22Rv1 (cell line): ENCODE data around the gene IL34.

Source experiments
- H3K27ac ChIP-seq: fragments of 450-650 bp; 2 replicates; pipeline ENCODE4 v1.5.1; 2017
- ZFX ChIP-seq: fragments of 450-650 bp; IDR thresholded peaks from 2 replicates; pipeline ENCODE4 v1.6.1; 2017; ENCODE audit warnings: antibody characterized with exemption, borderline replicate concordance
- TF ChIP-seq, protein P1 (sequence below): fragments of 450-650 bp; IDR thresholded peaks from 2 replicates; pipeline ENCODE4 v1.5.1; 2017; ENCODE audit warnings: mild to moderate bottlenecking

IL34 gene

DNA sequence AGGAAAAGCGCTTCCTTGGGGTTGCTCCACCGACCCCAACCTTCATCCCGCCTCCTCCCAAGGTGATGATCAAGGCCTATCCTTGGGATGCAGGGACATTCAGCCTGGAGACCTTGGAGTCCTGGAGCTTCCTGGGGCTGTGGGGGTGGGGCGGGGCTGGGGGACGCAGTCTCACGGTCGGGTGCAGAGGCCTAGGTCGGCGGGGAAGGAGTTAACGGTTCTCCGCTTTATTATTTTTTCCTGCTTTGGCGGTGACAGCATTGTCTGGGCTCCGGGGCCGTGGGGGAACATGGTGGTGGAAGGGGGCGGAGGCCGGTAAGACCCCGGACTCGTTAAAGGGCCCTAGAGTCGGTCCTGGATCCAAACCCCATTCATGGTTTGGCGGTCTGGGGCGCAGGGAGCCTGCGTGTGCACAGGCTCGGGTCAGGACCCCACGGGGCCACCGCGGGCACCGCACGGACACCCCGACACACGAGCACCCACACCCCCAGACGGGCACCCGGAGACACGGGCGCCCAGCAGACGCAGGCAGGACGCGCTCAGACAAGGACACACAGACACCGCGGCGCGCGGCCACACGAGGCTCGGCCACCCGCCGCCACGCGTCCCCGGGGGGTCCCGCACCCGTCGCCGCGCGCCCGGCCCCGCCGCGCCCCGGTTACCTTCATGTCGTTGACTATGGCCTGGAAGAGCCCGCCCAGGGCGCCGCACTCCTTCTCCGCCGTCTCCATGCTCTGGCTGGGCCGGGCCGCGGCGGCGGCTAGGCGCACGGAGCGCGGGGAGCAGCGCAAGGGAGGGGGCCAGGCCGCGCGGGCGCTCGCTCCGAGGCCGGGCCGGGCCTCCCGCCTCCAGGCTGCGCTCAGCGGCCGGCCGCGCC lies 38.9 kb downstream of the IL34 start:
- TF ChIP-seq, protein P1, sequence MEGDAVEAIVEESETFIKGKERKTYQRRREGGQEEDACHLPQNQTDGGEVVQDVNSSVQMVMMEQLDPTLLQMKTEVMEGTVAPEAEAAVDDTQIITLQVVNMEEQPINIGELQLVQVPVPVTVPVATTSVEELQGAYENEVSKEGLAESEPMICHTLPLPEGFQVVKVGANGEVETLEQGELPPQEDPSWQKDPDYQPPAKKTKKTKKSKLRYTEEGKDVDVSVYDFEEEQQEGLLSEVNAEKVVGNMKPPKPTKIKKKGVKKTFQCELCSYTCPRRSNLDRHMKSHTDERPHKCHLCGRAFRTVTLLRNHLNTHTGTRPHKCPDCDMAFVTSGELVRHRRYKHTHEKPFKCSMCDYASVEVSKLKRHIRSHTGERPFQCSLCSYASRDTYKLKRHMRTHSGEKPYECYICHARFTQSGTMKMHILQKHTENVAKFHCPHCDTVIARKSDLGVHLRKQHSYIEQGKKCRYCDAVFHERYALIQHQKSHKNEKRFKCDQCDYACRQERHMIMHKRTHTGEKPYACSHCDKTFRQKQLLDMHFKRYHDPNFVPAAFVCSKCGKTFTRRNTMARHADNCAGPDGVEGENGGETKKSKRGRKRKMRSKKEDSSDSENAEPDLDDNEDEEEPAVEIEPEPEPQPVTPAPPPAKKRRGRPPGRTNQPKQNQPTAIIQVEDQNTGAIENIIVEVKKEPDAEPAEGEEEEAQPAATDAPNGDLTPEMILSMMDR: no peak
- no peak for TF ChIP-seq ZFX
- peak overlapping the region; percentile 81 for H3K27ac ChIP-seq

DNA sequence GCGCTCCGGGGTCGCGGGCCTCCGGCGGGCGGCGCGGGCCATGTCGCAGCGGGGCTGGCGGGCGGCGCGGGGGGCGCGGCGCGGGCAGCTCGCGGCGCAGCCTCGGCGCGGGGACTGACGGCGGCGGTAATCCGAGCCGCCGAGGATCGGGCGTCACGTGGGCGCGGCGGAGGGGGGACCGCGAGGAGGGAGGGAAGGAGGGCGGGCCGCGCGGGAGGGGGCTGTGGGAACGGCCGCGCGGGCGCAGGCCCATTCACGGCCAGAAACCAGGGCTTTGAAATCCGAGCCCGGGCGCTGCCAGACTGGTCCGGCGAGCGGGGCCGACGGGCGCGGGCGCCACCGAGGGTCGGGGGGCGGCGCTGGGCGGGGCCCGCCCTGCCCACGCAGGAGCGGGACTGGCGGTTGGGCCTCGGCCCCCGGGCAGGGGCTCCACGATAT lies 39.6 kb downstream of the IL34 start, which contains the start of gene MTSS2:
Gene MTSS2, minus strand, starts transcription at position 116 of the 438 bp plus-strand sequence. CDS start 262 bp downstream, outside the sequence.
- H3K27ac ChIP-seq: peak within 1 kb of the TSS; percentile 81
- TF ChIP-seq ZFX: no peak
- TF ChIP-seq, protein P1: no peak

DNA sequence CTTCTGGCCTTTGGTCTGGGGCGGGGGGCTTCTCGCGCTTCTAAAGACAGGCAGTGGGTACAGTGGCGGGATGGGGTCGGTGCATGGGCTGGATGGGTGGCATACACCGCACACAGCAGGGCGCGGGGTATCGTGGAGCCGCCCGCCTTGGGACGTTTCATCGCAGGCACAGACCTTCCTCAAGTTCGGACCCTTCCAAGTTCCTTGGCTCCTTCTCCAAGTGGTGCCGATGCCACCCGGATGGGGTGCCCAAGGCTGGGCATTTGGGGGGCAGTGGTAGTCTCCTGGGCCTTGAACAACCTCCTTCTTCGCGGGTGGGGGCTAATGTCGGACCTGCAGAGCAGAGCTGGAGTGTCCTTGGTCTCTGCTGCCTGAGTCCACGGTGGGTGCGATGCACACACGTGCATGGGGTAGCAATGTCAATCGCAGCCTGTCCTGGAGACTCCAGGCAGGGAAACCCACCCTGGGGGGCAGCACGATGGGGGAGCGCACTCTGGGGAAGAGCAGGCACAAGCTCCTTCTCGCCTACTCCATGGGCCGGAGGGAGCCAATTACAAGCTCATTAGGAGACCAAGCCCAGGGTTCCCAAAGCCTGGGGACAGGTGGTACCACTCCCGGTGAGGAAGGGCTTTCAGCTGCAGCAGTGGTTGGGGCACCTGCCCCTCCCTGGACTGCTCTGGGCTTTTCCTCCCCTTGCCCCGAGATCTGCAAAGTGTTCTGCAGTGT lies 40.2 kb downstream of the IL34 start:
- TF ChIP-seq ZFX: no peak
- TF ChIP-seq, protein P1: no peak
- peak overlapping the region; percentile 81 for H3K27ac ChIP-seq

DNA sequence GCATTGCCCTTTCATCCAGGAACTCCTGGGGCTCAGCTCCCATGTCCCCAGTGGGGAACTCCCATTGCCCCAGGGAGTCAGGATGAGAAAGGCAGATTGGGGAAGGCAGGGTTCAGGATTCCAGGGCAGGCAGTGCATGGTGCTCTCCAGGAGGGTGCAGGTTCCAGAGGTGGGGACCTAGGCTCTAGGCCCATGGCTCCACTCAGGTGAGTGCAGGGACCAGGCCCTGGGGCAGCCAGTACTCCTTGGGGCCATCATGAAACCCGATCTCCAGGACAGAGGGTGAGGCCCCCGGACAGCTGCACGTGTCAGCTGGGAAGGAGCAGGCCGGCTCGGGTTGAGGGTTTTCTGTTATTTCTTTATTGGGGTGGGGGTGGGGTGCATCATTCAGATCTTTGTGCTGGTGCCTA lies 40.7 kb downstream of the IL34 start:
- peak overlapping the region; percentile 81 for H3K27ac ChIP-seq
- TF ChIP-seq ZFX: no peak
- TF ChIP-seq, protein P1: no peak

DNA sequence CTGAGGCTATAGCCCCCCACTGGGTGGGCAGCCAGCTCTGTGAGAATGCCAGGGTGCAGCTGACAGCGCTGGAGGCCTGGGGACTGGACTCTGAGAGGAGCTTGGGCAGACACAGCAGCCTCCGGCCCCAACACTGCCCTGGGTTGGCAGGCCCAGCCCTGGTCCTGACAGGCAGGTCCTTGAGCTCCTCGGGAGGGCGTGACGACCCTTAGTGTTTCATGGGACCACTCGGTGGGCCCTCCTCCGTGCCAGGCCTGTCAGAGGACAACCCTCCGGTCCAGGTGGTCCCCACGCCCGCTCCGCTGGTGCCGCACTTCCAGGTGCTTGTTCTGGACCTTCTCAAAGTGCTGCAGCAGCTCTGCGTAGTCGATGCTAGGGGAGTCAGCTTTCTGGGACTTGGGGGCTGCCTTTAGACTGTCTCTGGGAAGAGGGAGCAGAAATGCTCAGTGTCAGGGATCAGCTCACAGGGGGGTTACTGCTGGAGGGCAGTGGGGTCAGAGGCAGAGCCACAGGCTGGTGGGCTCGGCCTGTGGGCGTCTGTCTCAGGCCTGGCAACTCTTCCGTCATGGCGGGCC lies 41.4 kb downstream of the IL34 start:
- no peak for TF ChIP-seq ZFX
- TF ChIP-seq, protein P1: no peak
- peak overlapping the region; percentile 81; the same call in 1 of the 2 replicates for H3K27ac ChIP-seq

DNA sequence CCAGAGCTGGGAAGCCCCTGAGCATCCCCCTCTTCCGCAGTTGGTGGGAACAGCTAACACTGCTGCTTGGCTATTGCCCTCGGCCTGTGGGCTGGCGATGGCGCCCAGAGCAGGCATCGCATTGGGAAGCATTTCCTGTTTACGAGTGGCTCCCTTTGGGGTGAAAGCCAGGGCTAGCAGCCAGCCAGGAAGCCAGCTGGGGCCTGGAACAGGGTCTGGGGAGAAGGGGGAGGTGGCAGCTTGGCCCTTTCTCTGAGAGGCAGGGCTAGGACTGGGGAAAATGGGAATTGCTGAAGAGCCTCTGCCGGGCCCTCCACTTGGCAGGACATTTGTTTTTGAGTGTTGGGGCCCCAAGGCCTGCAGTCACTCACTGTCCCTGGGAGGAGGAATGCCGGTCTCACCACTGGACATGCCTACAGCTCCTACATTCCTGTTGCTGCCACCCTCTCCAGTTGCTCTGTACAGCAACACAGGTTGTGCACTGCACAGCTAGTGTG lies 41.9 kb downstream of the IL34 start:
- TF ChIP-seq, protein P1: no peak
- no peak for TF ChIP-seq ZFX
- 0 out of 2 replicates have a peak overlapping the region, but pooled peaks have one; percentile 81 for H3K27ac ChIP-seq
